ENCODE measurements around the gene PKP2.
A peak's percentile ranks its signal among the peaks of the same experiment; 100 is the strongest.

The PKP2 gene

DNA sequence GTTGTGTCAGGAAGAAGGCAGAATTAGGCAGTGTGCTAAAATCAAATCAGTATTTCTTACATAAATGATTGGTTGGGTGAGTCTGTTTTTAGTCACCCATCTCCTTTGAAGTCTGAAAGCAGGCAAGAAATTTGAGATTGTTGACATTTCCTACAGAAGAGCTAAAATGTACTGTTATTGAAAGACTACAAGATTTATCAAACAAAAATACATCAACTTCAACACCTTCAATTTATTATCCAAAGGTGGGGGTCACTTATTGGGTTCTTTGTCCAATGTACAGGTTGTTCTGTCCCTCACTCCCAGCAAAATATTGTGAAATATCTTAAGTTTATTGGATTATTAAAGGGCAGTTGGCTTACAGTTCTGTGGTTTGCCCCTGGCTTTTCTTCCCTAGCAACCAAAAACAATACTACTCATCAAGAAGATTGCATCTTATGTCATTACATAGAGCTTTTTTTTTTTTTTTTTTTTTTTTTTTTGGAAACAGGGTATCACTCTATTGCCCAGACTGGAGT is 20.6 kb upstream of the PKP2 start:
- H3K9me3 ChIP-seq (ENCODE audit: control insufficient read depth in 1 of 2, low read length in 2 of 2): no peaks in the 10 kb centered on the region
- no peak overlapping the region for H3K9ac ChIP-seq (ENCODE audit: low read depth in 1 of 2, low read length in 2 of 2)
- H3K27ac ChIP-seq (ENCODE audit: low read depth, low read length): no peak overlapping the region
- no peaks in the 10 kb centered on the region for H3K27me3 ChIP-seq (ENCODE audit: control insufficient read depth in 1 of 2, insufficient read depth in 2 of 2, low read length in 2 of 2)
- H3K36me3 ChIP-seq (ENCODE audit: control insufficient read depth in 1 of 2, insufficient read depth in 2 of 2, low read length in 2 of 2): no peaks in the 10 kb centered on the region
- no peak overlapping the region for H3K4me3 ChIP-seq (ENCODE audit: low read depth in 1 of 2, low read length in 2 of 2)
- H3K4me1 ChIP-seq (ENCODE audit: control insufficient read depth in 1 of 2, insufficient read depth in 2 of 2, low read length in 2 of 2): peaks cover 0 to 5% of the 10 kb centered on the region in 2 donors

GRCh38 chr12:32907898-32908476 is 11.4 kb upstream of the PKP2 start:
- no peak overlapping the region for H3K27ac ChIP-seq (ENCODE audit: low read depth, low read length)
- H3K36me3 ChIP-seq (ENCODE audit: control insufficient read depth in 1 of 2, insufficient read depth in 2 of 2, low read length in 2 of 2): no peaks in the 10 kb centered on the region
- no peaks in the 10 kb centered on the region for H3K9me3 ChIP-seq (ENCODE audit: control insufficient read depth in 1 of 2, low read length in 2 of 2)
- H3K4me1 ChIP-seq (ENCODE audit: control insufficient read depth in 1 of 2, insufficient read depth in 2 of 2, low read length in 2 of 2): peaks cover 22 to 41% of the 10 kb centered on the region in 2 donors
- no peaks in the 10 kb centered on the region for H3K27me3 ChIP-seq (ENCODE audit: control insufficient read depth in 1 of 2, insufficient read depth in 2 of 2, low read length in 2 of 2)
- no peak overlapping the region for H3K9ac ChIP-seq (ENCODE audit: low read depth in 1 of 2, low read length in 2 of 2)
- H3K4me3 ChIP-seq (ENCODE audit: low read depth in 1 of 2, low read length in 2 of 2): no peak overlapping the region

GRCh38 chr12:32907166-32907565 is 10.6 kb upstream of the PKP2 start:
- peaks cover 22 to 48% of the 10 kb centered on the region in 2 donors for H3K4me1 ChIP-seq (ENCODE audit: control insufficient read depth in 1 of 2, insufficient read depth in 2 of 2, low read length in 2 of 2)
- no peak overlapping the region for H3K27ac ChIP-seq (ENCODE audit: low read depth, low read length)
- no peaks in the 10 kb centered on the region for H3K9me3 ChIP-seq (ENCODE audit: control insufficient read depth in 1 of 2, low read length in 2 of 2)
- no peaks in the 10 kb centered on the region for H3K27me3 ChIP-seq (ENCODE audit: control insufficient read depth in 1 of 2, insufficient read depth in 2 of 2, low read length in 2 of 2)
- H3K4me3 ChIP-seq (ENCODE audit: low read depth in 1 of 2, low read length in 2 of 2): no peak overlapping the region
- no peaks in the 10 kb centered on the region for H3K36me3 ChIP-seq (ENCODE audit: control insufficient read depth in 1 of 2, insufficient read depth in 2 of 2, low read length in 2 of 2)
- H3K9ac ChIP-seq (ENCODE audit: low read depth in 1 of 2, low read length in 2 of 2): no peak overlapping the region

GRCh38 chr12:32906399-32907165 is 10.0 kb upstream of the PKP2 start:
- no peaks in the 10 kb centered on the region for H3K27me3 ChIP-seq (ENCODE audit: control insufficient read depth in 1 of 2, insufficient read depth in 2 of 2, low read length in 2 of 2)
- H3K4me3 ChIP-seq (ENCODE audit: low read depth in 1 of 2, low read length in 2 of 2): no peak overlapping the region
- no peak overlapping the region for H3K27ac ChIP-seq (ENCODE audit: low read depth, low read length)
- no peaks in the 10 kb centered on the region for H3K9me3 ChIP-seq (ENCODE audit: control insufficient read depth in 1 of 2, low read length in 2 of 2)
- no peaks in the 10 kb centered on the region for H3K36me3 ChIP-seq (ENCODE audit: control insufficient read depth in 1 of 2, insufficient read depth in 2 of 2, low read length in 2 of 2)
- peaks cover 22 to 52% of the 10 kb centered on the region in 2 donors for H3K4me1 ChIP-seq (ENCODE audit: control insufficient read depth in 1 of 2, insufficient read depth in 2 of 2, low read length in 2 of 2)
- H3K9ac ChIP-seq (ENCODE audit: low read depth in 1 of 2, low read length in 2 of 2): no peak overlapping the region

DNA sequence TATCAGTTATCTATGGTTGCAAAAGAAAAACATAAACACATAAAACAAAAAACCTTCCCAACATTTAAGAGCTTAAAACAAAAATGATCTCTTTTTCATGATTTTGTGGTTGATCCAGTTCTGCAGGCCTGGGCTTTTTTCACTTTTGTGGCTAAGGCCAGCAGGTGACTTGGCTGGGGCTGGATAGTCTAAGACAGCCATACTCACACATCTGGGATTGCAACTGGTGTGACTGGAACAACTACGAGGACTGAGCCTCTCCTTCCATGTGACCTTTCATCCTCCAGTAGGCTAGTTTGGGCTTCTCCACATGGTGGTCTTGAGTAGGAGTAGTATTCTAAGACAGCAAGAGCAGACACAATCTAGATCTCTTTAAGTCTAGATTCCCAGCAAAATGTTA is 7.2 kb upstream of the PKP2 start:
- H3K4me3 ChIP-seq (ENCODE audit: low read depth in 1 of 2, low read length in 2 of 2): no peak overlapping the region
- no peak overlapping the region for H3K27ac ChIP-seq (ENCODE audit: low read depth, low read length)
- no peaks in the 10 kb centered on the region for H3K27me3 ChIP-seq (ENCODE audit: control insufficient read depth in 1 of 2, insufficient read depth in 2 of 2, low read length in 2 of 2)
- H3K36me3 ChIP-seq (ENCODE audit: control insufficient read depth in 1 of 2, insufficient read depth in 2 of 2, low read length in 2 of 2): no peaks in the 10 kb centered on the region
- H3K9ac ChIP-seq (ENCODE audit: low read depth in 1 of 2, low read length in 2 of 2): no peak overlapping the region
- H3K4me1 ChIP-seq (ENCODE audit: control insufficient read depth in 1 of 2, insufficient read depth in 2 of 2, low read length in 2 of 2): peaks cover 15 to 45% of the 10 kb centered on the region in 2 donors
- H3K9me3 ChIP-seq (ENCODE audit: control insufficient read depth in 1 of 2, low read length in 2 of 2): no peaks in the 10 kb centered on the region

DNA sequence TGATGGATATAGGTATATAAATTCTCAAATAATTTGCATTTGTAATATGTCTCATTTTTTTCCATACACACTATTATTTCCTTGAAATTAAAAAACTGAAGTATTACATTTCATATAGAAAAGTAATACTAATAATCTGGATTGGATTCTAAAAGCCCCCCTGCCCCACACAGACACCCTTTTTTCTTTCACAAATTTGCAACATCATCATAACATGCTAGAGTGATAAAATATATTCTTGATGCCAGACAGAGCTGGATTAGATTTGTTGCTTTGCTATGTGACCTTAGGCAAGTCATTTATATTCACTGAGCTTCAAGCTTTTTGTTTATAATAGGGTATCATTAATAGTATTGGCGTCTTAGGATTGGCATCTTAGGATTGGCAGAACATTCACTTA is 6.7 kb upstream of the PKP2 start:
- Histone ChIP-seq H3K4me3 (ENCODE audit: low read depth in 1 of 2, low read length in 2 of 2) (no peak overlapping the region), H3K27ac (ENCODE audit: low read depth, low read length) (no peak overlapping the region), H3K4me1 (ENCODE audit: control insufficient read depth in 1 of 2, insufficient read depth in 2 of 2, low read length in 2 of 2) (peaks cover 16 to 48% of the 10 kb centered on the region in 2 donors), H3K36me3 (ENCODE audit: control insufficient read depth in 1 of 2, insufficient read depth in 2 of 2, low read length in 2 of 2) (no peaks in the 10 kb centered on the region), H3K27me3 (ENCODE audit: control insufficient read depth in 1 of 2, insufficient read depth in 2 of 2, low read length in 2 of 2) (no peaks in the 10 kb centered on the region), H3K9me3 (ENCODE audit: control insufficient read depth in 1 of 2, low read length in 2 of 2) (no peaks in the 10 kb centered on the region), H3K9ac (ENCODE audit: low read depth in 1 of 2, low read length in 2 of 2) (no peak overlapping the region)

DNA sequence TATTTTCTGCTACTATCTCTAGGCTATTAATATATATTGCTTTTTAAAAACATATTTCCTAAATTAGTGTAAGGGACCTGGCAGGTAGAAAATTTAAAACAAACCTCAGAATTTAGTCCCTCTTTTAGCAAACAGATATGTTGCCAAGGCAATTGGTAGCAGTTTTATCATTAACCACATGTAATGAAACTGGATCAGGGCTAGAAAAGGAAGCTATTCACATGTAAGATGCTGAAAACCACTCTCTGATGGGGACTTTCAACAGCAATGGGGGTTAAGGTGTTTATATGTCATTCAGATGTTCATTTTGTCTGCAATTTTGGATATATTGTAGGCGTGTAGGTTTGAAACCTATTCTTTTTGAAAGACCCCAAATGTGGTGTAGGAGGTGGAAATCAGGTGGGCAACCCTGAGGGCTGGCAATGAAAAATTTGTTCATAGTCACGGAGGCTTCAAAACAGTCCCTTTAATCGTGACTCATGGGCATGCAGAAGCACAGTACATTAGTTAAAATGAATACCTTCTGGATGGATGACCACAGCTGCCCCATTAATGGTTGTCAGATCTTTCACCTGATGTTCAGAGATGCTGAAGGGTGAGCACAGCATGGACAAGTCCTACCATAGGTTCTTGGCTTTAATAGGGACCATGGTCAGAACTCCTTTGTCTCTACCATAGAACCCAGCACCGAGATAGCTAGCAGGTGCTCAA is 5.9 kb upstream of the PKP2 start:
- H3K4me1 ChIP-seq (ENCODE audit: control insufficient read depth in 1 of 2, insufficient read depth in 2 of 2, low read length in 2 of 2): peaks cover 22 to 52% of the 10 kb centered on the region in 2 donors
- H3K4me3 ChIP-seq (ENCODE audit: low read depth in 1 of 2, low read length in 2 of 2): no peak overlapping the region
- no peaks in the 10 kb centered on the region for H3K36me3 ChIP-seq (ENCODE audit: control insufficient read depth in 1 of 2, insufficient read depth in 2 of 2, low read length in 2 of 2)
- H3K27me3 ChIP-seq (ENCODE audit: control insufficient read depth in 1 of 2, insufficient read depth in 2 of 2, low read length in 2 of 2): no peaks in the 10 kb centered on the region
- H3K9ac ChIP-seq (ENCODE audit: low read depth in 1 of 2, low read length in 2 of 2): no peak overlapping the region
- no peak overlapping the region for H3K27ac ChIP-seq (ENCODE audit: low read depth, low read length)
- H3K9me3 ChIP-seq (ENCODE audit: control insufficient read depth in 1 of 2, low read length in 2 of 2): no peaks in the 10 kb centered on the region

- no peak overlapping the region for H3K9ac ChIP-seq (ENCODE audit: low read depth in 1 of 2, low read length in 2 of 2)
- H3K27ac ChIP-seq (ENCODE audit: low read depth, low read length): no peak overlapping the region
- H3K4me3 ChIP-seq (ENCODE audit: low read depth in 1 of 2, low read length in 2 of 2): no peak overlapping the region
- no peaks in the 10 kb centered on the region for H3K36me3 ChIP-seq (ENCODE audit: control insufficient read depth in 1 of 2, insufficient read depth in 2 of 2, low read length in 2 of 2)
- peaks cover 15 to 51% of the 10 kb centered on the region in 2 donors for H3K4me1 ChIP-seq (ENCODE audit: control insufficient read depth in 1 of 2, insufficient read depth in 2 of 2, low read length in 2 of 2)
- no peaks in the 10 kb centered on the region for H3K27me3 ChIP-seq (ENCODE audit: control insufficient read depth in 1 of 2, insufficient read depth in 2 of 2, low read length in 2 of 2)
- H3K9me3 ChIP-seq (ENCODE audit: control insufficient read depth in 1 of 2, low read length in 2 of 2): no peaks in the 10 kb centered on the region
Observed at GRCh38 chr12:32901553-32901952, 5.0 kb upstream of the PKP2 start.

- Histone ChIP-seq H3K36me3 (ENCODE audit: control insufficient read depth in 1 of 2, insufficient read depth in 2 of 2, low read length in 2 of 2) (no peaks in the 10 kb centered on the region), H3K4me1 (ENCODE audit: control insufficient read depth in 1 of 2, insufficient read depth in 2 of 2, low read length in 2 of 2) (peaks cover 32 to 45% of the 10 kb centered on the region in 2 donors), H3K9me3 (ENCODE audit: control insufficient read depth in 1 of 2, low read length in 2 of 2) (no peaks in the 10 kb centered on the region), H3K9ac (ENCODE audit: low read depth in 1 of 2, low read length in 2 of 2) (peak overlapping the region in 1 of 2 donors; percentile 60), H3K4me3 (ENCODE audit: low read depth in 1 of 2, low read length in 2 of 2) (peak overlapping the region; percentile 65 to 76), H3K27ac (ENCODE audit: low read depth, low read length) (peak overlapping the region; percentile 6), H3K27me3 (ENCODE audit: control insufficient read depth in 1 of 2, insufficient read depth in 2 of 2, low read length in 2 of 2) (peaks cover 4 to 8% of the 10 kb centered on the region in 2 donors)
Observed at GRCh38 chr12:32897687-32898573, 1.4 kb upstream of the PKP2 start.
